Activated CD8-positive, alpha-beta T cell treated with anti-CD3 and anti-CD28 coated beads for 36 hours (primary cell): ENCODE measurements around the gene DUSP12. TPM values are rescaled to one million over a fixed set of nuclear protein-coding genes. Genes with fewer than 3 reads are reported as not detected.
A peak's percentile ranks its signal among the peaks of the same experiment; 100 is the strongest.
"Not testable (repeated sequence)": the region's sequence is repeated elsewhere in the genome, so short reads cannot be mapped to it uniquely, and the experiment has no call there.

Source experiments
- ATAC-seq: fragments of 200-7000 bp; cut with Tn5 transposase; one replicate; pipeline ENCODE4 v1.10.0; 2021; ENCODE audit warnings: mild to moderate bottlenecking, moderate library complexity
- CTCF ChIA-PET: fragments of 350-600 bp; sonication (Branson Sonifier 250); formaldehyde crosslinking; loops from one replicate; lab custom pipeline; 2021; ENCODE audit warnings: antibody characterized with exemption; lab: Charles Lee
- POLR2A ChIA-PET: fragments of 350-600 bp; sonication (Branson Sonifier 250); formaldehyde crosslinking; loops from one replicate; lab custom pipeline; 2021; ENCODE audit warnings: antibody characterized with exemption; lab: Charles Lee
- DNase-seq: peaks from one replicate; pipeline ENCODE4 v3.0.0-alpha.2; 2020
- H3K27ac Mint-ChIP-seq: one replicate; pipeline ENCODE4 v1.8.0; 2021; ENCODE audit warnings: mild to moderate bottlenecking, mixed read lengths
- H3K27me3 Mint-ChIP-seq: one replicate; pipeline ENCODE4 v1.8.0; 2021; ENCODE audit warnings: mixed read lengths
- H3K36me3 Mint-ChIP-seq: one replicate; pipeline ENCODE4 v1.8.0; 2021; ENCODE audit warnings: low read depth, mixed read lengths
- H3K4me1 Mint-ChIP-seq: one replicate; pipeline ENCODE4 v1.8.0; 2021; ENCODE audit warnings: low read depth, mixed read lengths
- H3K4me3 Mint-ChIP-seq: one replicate; pipeline ENCODE4 v1.8.0; 2021; ENCODE audit warnings: mild to moderate bottlenecking, moderate library complexity, mixed read lengths
- H3K9me3 Mint-ChIP-seq: one replicate; pipeline ENCODE4 v1.8.0; 2021; ENCODE audit warnings: mixed read lengths
- intact Hi-C: fragments of 100-400 bp; cut with micrococcal nuclease; formaldehyde crosslinking; loops from one replicate; pipeline ENCODE4 v1.10.0; 2022
- total RNA-seq, 2 experiments: library from RNA; stranded (reverse); gene quantifications; one replicate each; pipeline ENCODE4 v1.2.3, GENCODE V29; 2021
- TF ChIP-seq, protein P1 (sequence below): fragments of 200-600 bp; IDR thresholded peaks from one replicate; pipeline ENCODE4 v1.8.0; 2022; ENCODE audit warnings: antibody characterized with exemption, mild to moderate bottlenecking

DUSP12 gene
- total RNA-seq, 2 experiments from 2014 or later = 25.3 to 25.4 TPM

DNA sequence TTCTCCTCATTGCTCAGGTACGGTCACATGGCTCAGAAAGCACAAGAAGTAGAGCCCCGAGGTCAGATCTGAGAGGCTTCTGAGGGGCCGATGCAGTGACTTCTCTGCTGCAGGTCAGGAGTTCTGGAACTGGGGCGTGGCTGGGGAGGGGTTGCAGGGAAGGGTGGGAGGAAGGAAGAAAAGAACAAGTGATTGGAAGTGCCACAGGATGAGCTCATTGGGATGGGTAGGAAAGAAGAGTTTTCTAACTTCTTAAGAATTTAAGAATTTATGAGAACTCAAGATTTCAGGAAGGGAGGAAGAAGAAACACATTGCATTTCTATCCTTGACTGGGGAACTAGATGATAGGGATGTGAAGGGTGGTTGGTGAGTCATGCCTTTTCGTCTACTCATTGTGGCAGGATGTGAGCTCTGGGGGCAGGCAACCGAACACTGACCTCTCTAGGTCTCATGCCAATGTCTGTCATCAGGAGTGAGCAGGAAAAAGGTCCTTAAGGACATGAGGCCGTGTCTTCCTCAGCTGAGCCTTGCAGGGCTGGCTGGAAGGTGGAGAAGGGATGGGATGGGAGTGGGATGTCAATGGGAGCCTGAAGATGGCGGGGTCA lies 27.7 kb upstream of the DUSP12 start:
- Mint-ChIP-seq H3K27ac (no peak overlapping the region), H3K27me3 (peaks cover 17% of the 10 kb centered on the region), H3K4me3 (no peak overlapping the region), H3K4me1 (peaks cover 21% of the 10 kb centered on the region), H3K36me3 (no peaks in the 10 kb centered on the region), H3K9me3 (no peaks in the 10 kb centered on the region)
- ATAC-seq (no peak), DNase-seq (peak; percentile 26)
- CTCF ChIA-PET = interaction anchor here (1.2 to 1.8 kb wide), 2 partner anchors 16 to 20 kb away, joined by 3 to 6 read pairs; no protein-coding TSS in a partner anchor
- intact Hi-C loops = no loop called here
- TF ChIP-seq, protein P1, sequence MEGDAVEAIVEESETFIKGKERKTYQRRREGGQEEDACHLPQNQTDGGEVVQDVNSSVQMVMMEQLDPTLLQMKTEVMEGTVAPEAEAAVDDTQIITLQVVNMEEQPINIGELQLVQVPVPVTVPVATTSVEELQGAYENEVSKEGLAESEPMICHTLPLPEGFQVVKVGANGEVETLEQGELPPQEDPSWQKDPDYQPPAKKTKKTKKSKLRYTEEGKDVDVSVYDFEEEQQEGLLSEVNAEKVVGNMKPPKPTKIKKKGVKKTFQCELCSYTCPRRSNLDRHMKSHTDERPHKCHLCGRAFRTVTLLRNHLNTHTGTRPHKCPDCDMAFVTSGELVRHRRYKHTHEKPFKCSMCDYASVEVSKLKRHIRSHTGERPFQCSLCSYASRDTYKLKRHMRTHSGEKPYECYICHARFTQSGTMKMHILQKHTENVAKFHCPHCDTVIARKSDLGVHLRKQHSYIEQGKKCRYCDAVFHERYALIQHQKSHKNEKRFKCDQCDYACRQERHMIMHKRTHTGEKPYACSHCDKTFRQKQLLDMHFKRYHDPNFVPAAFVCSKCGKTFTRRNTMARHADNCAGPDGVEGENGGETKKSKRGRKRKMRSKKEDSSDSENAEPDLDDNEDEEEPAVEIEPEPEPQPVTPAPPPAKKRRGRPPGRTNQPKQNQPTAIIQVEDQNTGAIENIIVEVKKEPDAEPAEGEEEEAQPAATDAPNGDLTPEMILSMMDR = no peak
- POLR2A ChIA-PET = no interaction called here

DNA sequence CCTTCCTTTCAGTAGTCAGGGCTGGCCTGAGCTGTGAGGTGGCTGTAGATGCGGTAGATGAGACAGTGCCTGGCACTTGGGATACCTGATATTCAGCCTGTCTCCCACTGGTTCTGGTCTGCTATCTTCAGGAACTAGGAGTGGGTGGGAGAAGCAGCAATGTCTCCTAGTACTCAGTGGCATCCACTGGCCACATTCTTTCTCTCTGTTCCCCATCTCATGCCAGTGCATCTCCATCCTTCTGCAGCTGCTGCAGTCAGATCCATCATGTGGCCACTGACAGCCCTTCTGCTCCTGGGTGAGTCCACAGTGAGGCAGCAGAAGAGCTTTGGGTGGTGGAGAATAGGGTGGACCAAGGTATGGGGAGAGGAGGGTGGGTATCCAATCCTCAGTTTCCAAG lies 27.2 kb upstream of the DUSP12 start:
- no peaks in the 10 kb centered on the region for H3K36me3 Mint-ChIP-seq
- no peaks in the 10 kb centered on the region for H3K9me3 Mint-ChIP-seq
- H3K27ac Mint-ChIP-seq = no peak overlapping the region
- no peak overlapping the region for H3K4me3 Mint-ChIP-seq
- ATAC-seq (no peak), DNase-seq (no peak)
- intact Hi-C loops = no loop called here
- H3K4me1 Mint-ChIP-seq = peaks cover 21% of the 10 kb centered on the region
- POLR2A ChIA-PET = no interaction called here
- TF ChIP-seq, protein P1 = no peak
- CTCF ChIA-PET = interaction anchor here (1.2 to 1.8 kb wide), 2 partner anchors 15 to 19 kb away, joined by 3 to 6 read pairs; no protein-coding TSS in a partner anchor
- H3K27me3 Mint-ChIP-seq = peaks cover 17% of the 10 kb centered on the region

DNA sequence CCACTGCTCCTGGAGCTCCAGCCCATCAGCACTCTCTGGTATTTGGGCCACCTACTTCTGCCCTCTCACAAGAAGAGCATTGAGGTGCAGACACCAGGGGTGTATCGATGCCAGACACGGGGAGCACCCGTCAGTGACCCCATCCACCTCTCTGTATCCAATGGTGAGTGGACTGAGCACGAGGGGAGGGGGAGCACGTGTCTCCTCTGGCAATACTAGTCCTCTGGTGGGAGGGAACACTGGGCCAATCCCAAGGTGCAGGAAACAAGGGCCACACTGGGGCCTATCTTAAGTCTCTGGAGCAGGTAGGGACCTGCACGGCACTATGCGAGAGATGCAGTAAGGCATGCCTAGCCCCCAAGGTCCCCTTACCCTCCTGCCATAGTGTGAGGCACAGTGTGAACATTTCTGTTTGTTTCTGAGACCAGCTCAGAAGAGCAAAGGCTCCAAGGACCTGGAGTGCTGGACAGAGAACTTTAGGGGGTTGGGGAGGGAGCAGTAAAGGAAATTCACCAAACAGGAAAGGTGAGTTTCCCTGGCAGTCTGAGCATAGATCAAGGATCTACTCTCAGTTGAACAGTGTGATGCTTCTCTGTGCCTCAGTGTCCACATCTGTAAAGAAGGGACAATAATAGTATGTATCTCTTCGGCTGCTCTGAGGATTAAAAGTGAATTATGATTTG lies 26.0 kb upstream of the DUSP12 start:
- Mint-ChIP-seq H3K36me3 (no peaks in the 10 kb centered on the region), H3K9me3 (no peaks in the 10 kb centered on the region), H3K27me3 (peaks cover 17% of the 10 kb centered on the region), H3K4me1 (peaks cover 29% of the 10 kb centered on the region), H3K4me3 (no peak overlapping the region), H3K27ac (no peak overlapping the region)
- DNase-seq (no peak), ATAC-seq (no peak)
- TF ChIP-seq, protein P1 = no peak
- POLR2A ChIA-PET = no interaction called here
- CTCF ChIA-PET = interaction anchor here (1.8 kb wide), 1 partner anchor 14 kb away, joined by 6 read pairs; no protein-coding TSS in a partner anchor
- intact Hi-C loops = no loop called here

DNA sequence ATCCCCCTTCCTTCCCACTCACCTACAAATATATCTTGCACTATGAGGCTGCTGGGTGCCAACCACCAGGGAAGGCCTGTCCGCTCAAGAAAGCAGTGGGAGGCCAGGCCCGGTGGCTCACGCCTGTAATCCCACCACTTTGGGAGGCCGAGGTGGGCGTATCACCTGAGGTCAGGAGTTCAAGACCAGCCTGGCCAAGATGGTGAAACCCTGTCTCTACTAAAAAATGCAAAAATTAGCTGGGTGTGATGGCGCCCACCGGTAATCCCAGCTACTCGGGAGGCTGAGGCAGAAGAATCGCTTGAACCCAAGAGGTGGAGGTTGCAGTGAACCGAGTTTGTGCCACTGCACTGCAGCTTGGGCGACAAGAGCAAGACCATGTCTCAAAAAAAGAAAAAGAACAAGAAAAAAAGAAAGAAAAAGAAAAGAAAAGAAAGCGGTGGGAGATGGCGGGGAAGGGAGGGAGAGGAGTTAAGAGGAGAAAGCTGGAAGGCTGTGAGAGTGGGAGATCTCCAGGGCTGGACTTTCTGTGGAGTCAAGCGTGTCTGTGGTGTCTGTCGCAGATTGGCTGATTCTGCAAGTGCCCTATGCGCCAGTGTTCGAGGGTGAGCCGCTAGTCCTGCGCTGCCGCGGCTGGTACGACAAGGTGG lies 24.2 kb upstream of the DUSP12 start:
- peaks cover 41% of the 10 kb centered on the region for H3K4me1 Mint-ChIP-seq
- POLR2A ChIA-PET = interaction anchor here (1.1 to 1.6 kb wide), 2 partner anchors 9 to 41 kb away, joined by 4 to 6 read pairs; no protein-coding TSS in a partner anchor
- DNase-seq, intact Hi-C loops, H3K27ac Mint-ChIP-seq, H3K9me3 Mint-ChIP-seq, ATAC-seq, H3K36me3 Mint-ChIP-seq: not testable (repeated sequence)
- TF ChIP-seq, protein P1 = peak; percentile 18
- CTCF ChIA-PET = interaction anchor here (1.1 to 4.1 kb wide), 4 partner anchors 13 to 23 kb away, joined by 4 to 32 read pairs (median 9); partner anchors contain the start of gene FCRLA
- H3K27me3 Mint-ChIP-seq = peaks cover 17% of the 10 kb centered on the region
- peak overlapping the region; percentile 79 for H3K4me3 Mint-ChIP-seq
